ENCODE measurements around the gene HAUS2. TPM values are rescaled to one million over a fixed set of nuclear protein-coding genes. Genes with fewer than 3 reads are reported as not detected.

Gene HAUS2
- 23.0 TPM for polyA plus RNA-seq (2013, experiment 1 of 2)
- polyA plus RNA-seq (2013, experiment 2 of 2): 24.5 TPM

DNA sequence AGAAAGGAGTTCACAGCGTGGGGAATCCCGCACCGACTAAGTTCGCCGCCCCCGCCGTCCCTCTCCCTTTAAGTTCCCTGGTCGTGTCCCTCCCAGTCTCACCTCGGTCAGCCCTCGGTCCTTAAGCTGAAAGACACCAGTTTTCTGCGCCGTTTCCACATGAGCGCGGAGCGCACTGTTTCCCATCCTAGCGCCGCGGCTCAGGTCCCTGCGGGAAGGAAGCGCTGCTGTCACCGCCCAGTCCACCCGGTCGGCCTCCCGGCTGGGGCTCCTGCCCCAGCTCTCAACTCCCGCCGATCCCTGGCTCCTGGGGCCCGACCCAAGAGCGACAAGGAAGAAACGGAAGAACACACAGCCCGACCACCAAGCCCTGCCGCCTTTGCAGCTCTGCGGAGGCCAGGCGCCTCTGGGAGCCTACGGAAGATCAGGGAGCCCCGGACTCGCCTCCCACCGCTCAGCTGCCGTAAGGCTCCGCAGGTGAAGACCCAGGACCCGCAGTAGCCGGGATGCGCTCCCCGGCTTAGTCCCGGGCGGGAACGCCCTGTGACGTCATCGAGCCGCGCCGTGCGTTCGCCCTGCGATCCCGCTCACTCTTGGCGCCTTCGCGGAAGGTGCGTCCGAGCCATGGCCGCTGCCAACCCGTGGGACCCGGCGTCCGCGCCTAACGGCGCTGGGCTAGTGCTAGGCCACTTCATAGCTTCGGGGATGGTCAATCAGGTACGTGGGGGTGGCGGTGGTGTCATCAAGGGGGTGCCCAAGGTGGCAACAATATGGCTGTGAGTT is at the start of gene HAUS2, which contains the start of gene LRRC57:
Gene HAUS2, plus strand, starts transcription at position 590 of the 783 bp plus-strand sequence. Its CDS starts 35 bp downstream, at position 625.
Gene LRRC57, minus strand, starts transcription at position 545 of the 783 bp plus-strand sequence. Its CDS starts 359 bp downstream, at position 186.
- Histone ChIP-seq H3K4me3 (ENCODE audit: low read length) (peak within 1 kb of the TSS; percentile 100), H3K36me3 (ENCODE audit: insufficient read depth, low read length) (peaks cover 27% of the 10 kb centered on the region), H3K27me3 (ENCODE audit: insufficient read depth, low read length) (no peaks in the 10 kb centered on the region), H3K27ac (ENCODE audit: low read depth, low read length) (peak within 1 kb of the TSS; percentile 78), H3K4me1 (ENCODE audit: insufficient read depth, low read length) (peaks cover 8% of the 10 kb centered on the region), H3K9me3 (ENCODE audit: insufficient read depth, low read depth, low read length) (no peaks in the 10 kb centered on the region), H3K9ac (ENCODE audit: low read depth, low read length) (peak within 1 kb of the TSS; percentile 89)
- under 1% methylated on average over 71 of the region's 71 CpGs for WGBS

DNA sequence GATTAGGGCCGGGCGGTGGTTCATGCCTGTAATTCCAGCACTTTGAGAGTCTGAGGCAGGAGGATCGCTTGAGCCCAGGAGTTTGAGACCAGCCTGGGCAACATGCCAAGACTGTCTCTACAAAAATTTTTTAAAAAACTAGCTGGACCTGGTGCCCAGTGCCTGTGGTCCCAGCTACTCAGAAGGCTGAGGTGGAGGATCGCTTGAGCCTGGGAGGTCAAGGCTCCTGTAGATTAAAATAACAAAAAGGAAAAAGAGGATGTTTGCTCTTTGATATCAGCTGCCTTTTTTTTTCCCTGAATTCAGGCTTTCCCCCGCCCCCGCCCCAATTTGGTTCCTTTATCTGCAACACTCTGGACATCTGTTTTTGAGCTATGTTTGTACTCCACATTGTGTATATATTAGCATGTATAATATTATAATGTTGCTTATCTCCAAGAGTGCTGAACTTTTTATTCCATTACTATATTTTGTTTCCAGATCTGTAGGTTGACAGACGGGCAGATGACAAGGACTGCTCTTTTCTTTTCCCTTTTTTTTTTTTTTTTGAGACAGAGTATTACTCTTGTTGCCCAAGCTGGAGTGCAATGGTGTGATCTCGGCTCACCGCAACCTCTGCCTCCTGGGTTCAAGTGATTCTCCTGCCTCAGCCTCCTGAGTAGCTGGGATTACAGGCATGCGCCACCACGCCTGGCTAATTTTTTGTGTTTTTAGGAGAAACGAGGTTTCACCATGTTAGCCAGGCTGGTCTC is 48.6 kb upstream of the HAUS2 start:
- no peaks in the 10 kb centered on the region for H3K36me3 ChIP-seq (ENCODE audit: insufficient read depth, low read length)
- H3K27me3 ChIP-seq (ENCODE audit: insufficient read depth, low read length): no peaks in the 10 kb centered on the region
- no peaks in the 10 kb centered on the region for H3K9me3 ChIP-seq (ENCODE audit: insufficient read depth, low read depth, low read length)
- WGBS: 84% methylated on average over 11 of the region's 12 CpGs
- H3K27ac ChIP-seq (ENCODE audit: low read depth, low read length): no peak overlapping the region
- peaks cover 20% of the 10 kb centered on the region for H3K4me1 ChIP-seq (ENCODE audit: insufficient read depth, low read length)
- H3K9ac ChIP-seq (ENCODE audit: low read depth, low read length): no peak overlapping the region; the same call in 1 of the 2 replicates
- no peak overlapping the region for H3K4me3 ChIP-seq (ENCODE audit: low read length)

DNA sequence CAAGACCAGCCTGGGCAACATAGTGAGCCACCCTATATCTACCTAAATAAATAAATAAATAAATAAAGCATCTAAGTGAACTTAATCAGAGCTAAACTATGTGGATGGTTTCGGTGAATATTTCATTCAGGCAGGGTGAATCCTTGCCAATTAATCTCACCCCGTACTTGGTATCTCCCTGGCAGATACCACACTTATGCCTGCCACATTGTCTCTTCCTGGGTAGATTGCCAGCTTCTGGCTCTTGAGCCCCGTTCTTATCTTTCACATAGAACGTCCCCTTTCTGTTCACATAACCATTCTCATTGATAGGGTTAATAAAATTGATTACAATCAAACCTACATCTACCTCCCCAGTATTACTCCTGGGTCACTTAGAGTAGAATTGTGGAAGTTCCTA is 46.2 kb upstream of the HAUS2 start:
- Histone ChIP-seq H3K4me1 (ENCODE audit: insufficient read depth, low read length) (peaks cover 14% of the 10 kb centered on the region), H3K36me3 (ENCODE audit: insufficient read depth, low read length) (no peaks in the 10 kb centered on the region), H3K9ac (ENCODE audit: low read depth, low read length) (no peak overlapping the region), H3K27me3 (ENCODE audit: insufficient read depth, low read length) (no peaks in the 10 kb centered on the region), H3K4me3 (ENCODE audit: low read length) (no peak overlapping the region), H3K27ac (ENCODE audit: low read depth, low read length) (no peak overlapping the region), H3K9me3 (ENCODE audit: insufficient read depth, low read depth, low read length) (no peaks in the 10 kb centered on the region)
- WGBS: 94% methylated on average over 4 of the region's 4 CpGs

DNA sequence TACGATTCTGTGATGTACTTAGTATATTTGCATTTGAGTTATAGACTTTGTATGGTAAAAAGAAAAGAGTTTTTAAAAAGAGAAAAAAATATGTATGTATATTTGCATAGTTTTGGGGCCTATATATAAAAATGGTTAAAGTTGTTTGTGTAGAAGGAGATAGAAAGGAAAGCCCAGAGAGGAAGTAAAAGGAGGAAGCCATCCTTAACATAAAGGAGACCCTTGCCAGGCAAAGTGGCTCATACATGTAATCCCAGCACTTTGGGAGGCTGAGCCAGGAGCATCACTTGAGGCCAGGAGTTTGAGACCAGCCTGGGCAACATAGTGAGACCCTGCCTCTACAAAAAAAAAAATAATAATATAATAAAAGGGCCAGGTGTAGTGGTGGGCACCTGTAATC is 44.8 kb upstream of the HAUS2 start:
- H3K4me1 ChIP-seq (ENCODE audit: insufficient read depth, low read length): peaks cover 14% of the 10 kb centered on the region
- H3K27me3 ChIP-seq (ENCODE audit: insufficient read depth, low read length): no peaks in the 10 kb centered on the region
- H3K36me3 ChIP-seq (ENCODE audit: insufficient read depth, low read length): no peaks in the 10 kb centered on the region
- no peaks in the 10 kb centered on the region for H3K9me3 ChIP-seq (ENCODE audit: insufficient read depth, low read depth, low read length)
- no peak overlapping the region for H3K9ac ChIP-seq (ENCODE audit: low read depth, low read length)
- H3K4me3 ChIP-seq (ENCODE audit: low read length): no peak overlapping the region
- 93% methylated on average over 1 of the region's 1 CpG for WGBS
- H3K27ac ChIP-seq (ENCODE audit: low read depth, low read length): no peak overlapping the region

DNA sequence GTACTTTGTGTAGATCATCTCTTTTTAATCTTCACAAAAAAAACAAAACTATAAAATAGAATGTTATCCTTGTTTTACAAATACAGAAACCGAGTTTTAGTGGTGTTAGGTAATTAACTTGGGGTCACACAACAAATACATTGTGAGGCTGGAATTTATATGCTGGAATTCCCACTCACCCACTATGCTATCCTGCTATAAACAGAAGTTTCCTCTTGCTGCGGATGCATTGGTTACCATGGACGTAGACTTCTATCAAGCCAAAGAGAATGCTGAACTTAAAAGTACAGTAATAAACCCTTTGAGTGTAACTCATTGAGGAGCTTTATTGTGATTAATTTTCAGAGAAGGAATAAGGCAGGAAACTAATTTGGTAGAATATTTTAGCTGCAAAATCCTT is 44.0 kb upstream of the HAUS2 start:
- Histone ChIP-seq H3K4me3 (ENCODE audit: low read length) (no peak overlapping the region), H3K27me3 (ENCODE audit: insufficient read depth, low read length) (no peaks in the 10 kb centered on the region), H3K4me1 (ENCODE audit: insufficient read depth, low read length) (peaks cover 9% of the 10 kb centered on the region), H3K27ac (ENCODE audit: low read depth, low read length) (no peak overlapping the region), H3K9ac (ENCODE audit: low read depth, low read length) (no peak overlapping the region), H3K9me3 (ENCODE audit: insufficient read depth, low read depth, low read length) (no peaks in the 10 kb centered on the region), H3K36me3 (ENCODE audit: insufficient read depth, low read length) (no peaks in the 10 kb centered on the region)
- 98% methylated on average over 2 of the region's 3 CpGs for WGBS

DNA sequence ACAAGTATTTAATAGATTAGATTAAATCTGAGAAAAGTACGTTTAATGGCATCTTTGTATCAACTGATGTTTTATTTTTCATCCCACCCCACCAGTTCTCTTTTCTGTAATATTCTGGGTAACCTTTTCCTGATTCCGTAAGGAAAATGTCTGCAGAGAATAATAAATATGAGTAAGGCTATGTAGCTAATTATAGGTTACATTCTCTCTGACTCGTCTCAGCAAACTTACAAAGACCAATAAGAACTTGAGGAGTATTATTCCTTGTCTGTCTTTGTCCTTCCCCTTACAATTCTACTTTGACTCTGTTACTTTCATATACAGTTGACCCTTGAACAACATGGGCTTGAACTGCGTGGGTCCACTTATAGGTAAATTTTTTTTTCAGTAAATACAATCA is 41.1 kb upstream of the HAUS2 start:
- Histone ChIP-seq H3K27ac (ENCODE audit: low read depth, low read length) (no peak overlapping the region), H3K36me3 (ENCODE audit: insufficient read depth, low read length) (peaks cover 13% of the 10 kb centered on the region; the same call in 1 of the 2 replicates), H3K9ac (ENCODE audit: low read depth, low read length) (no peak overlapping the region), H3K4me3 (ENCODE audit: low read length) (no peak overlapping the region), H3K4me1 (ENCODE audit: insufficient read depth, low read length) (0 out of 2 replicates have a peak, but pooled peaks cover 3% of the 10 kb centered on the region), H3K9me3 (ENCODE audit: insufficient read depth, low read depth, low read length) (no peaks in the 10 kb centered on the region), H3K27me3 (ENCODE audit: insufficient read depth, low read length) (no peaks in the 10 kb centered on the region)
- 100% methylated on average over 3 of the region's 4 CpGs for WGBS

DNA sequence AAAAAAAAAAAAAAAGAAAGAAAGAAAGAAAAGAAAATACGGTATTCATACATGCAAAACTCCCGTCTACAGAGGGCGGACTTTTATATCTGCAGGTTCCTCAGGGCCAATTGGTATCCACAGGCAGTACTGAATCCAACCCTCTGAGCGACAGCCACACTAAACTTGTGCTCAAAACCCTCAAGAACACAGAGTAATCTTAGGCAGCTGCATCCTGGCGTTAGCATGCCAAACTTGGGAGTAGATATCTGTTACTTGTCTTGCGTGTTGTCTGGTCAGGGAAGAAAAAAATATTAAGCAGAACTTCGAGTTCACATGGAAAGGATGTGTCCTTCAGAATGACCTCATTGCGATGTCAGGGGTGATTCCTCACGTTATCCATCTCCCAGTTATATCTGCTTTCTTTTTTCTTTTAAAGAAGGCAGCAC is 40.4 kb upstream of the HAUS2 start:
- Histone ChIP-seq H3K4me1 (ENCODE audit: insufficient read depth, low read length) (0 out of 2 replicates have a peak, but pooled peaks cover 3% of the 10 kb centered on the region), H3K9me3 (ENCODE audit: insufficient read depth, low read depth, low read length) (no peaks in the 10 kb centered on the region), H3K27me3 (ENCODE audit: insufficient read depth, low read length) (no peaks in the 10 kb centered on the region), H3K27ac (ENCODE audit: low read depth, low read length) (no peak overlapping the region), H3K36me3 (ENCODE audit: insufficient read depth, low read length) (peaks cover 20% of the 10 kb centered on the region), H3K4me3 (ENCODE audit: low read length) (no peak overlapping the region), H3K9ac (ENCODE audit: low read depth, low read length) (no peak overlapping the region)
- WGBS: 95% methylated on average over 9 of the region's 9 CpGs

DNA sequence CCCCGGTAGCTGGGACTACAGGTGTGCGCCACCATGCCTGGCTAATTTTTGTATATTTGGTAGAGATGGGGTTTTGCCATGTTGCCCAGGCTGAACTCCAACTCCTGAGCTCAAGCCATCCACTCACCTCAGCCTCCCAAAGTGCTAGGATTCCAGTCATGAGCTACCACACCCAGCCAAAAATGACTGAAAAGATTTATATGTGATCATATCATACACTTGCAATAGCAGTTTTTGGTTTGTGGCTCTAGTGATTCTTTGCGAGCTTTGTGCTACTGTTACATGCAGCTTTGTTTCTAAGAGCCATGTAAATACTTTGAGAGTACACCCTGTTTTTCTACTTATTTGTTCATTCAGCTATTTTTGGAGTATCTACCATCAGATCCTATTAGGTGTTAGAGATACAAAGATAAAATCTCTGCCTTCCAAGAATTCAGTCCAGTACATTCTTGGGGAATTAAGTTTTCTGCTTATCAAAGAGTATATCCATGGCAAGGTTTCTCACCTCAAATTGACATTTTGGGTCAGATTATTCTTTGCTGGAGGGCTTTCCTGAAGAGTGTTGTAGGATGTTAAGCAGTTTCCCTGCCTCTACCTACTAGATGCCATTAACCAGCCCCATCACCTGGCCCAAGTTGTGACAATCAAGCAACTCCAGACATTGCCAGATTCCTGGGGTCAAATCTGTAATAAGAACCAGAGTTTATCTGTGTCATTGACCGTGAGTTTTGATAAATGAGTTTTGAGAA is 38.2 kb upstream of the HAUS2 start:
- Histone ChIP-seq H3K4me3 (ENCODE audit: low read length) (no peak overlapping the region), H3K9ac (ENCODE audit: low read depth, low read length) (no peak overlapping the region), H3K4me1 (ENCODE audit: insufficient read depth, low read length) (no peaks in the 10 kb centered on the region), H3K36me3 (ENCODE audit: insufficient read depth, low read length) (peaks cover 37% of the 10 kb centered on the region), H3K27ac (ENCODE audit: low read depth, low read length) (no peak overlapping the region), H3K27me3 (ENCODE audit: insufficient read depth, low read length) (no peaks in the 10 kb centered on the region), H3K9me3 (ENCODE audit: insufficient read depth, low read depth, low read length) (no peaks in the 10 kb centered on the region)
- WGBS: 90% methylated on average over 4 of the region's 4 CpGs

DNA sequence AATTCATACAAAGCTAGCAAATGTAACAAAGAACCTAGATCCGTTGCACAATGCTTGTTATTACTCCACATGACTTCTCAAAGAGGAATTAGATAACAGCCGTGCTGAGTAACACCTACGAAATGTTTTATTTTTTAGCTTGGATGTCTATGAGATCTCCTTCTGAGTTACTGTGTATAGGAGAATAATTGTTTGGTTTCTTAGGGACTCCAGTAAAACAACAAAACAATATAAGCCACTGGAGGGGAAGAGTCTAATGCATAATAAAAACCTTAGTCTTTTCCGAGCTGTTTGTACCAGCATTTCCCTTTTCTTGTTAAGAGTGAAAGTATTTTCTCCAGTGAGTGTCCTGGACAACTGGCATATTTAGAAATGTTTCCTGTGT is 37.6 kb upstream of the HAUS2 start:
- H3K4me3 ChIP-seq (ENCODE audit: low read length): no peak overlapping the region

DNA sequence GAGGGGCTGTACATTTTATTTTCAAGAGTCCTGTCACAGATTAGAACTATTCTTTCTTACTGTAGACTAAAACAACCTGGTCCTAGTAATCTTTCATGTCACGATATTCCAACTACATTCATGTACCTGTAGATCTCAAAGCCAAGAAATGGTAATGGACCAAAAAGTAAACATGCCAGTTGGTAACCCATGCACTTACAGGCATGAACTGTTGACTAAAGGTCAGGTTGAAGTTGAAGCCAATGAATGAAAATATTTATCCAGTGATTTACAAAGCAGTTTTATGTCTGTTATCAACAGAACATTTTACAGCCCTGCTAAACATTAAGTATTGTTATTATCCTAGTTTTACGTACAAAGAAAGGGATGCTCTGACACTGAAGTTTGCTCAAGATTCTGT is 25.3 kb upstream of the HAUS2 start:
- no peak overlapping the region for H3K27ac ChIP-seq (ENCODE audit: low read depth, low read length)
- WGBS: 93% methylated on average over 2 of the region's 2 CpGs
- H3K9ac ChIP-seq (ENCODE audit: low read depth, low read length): no peak overlapping the region
- no peaks in the 10 kb centered on the region for H3K27me3 ChIP-seq (ENCODE audit: insufficient read depth, low read length)
- H3K9me3 ChIP-seq (ENCODE audit: insufficient read depth, low read depth, low read length): no peaks in the 10 kb centered on the region
- H3K4me1 ChIP-seq (ENCODE audit: insufficient read depth, low read length): no peaks in the 10 kb centered on the region
- no peak overlapping the region for H3K4me3 ChIP-seq (ENCODE audit: low read length)
- peaks cover 58% of the 10 kb centered on the region for H3K36me3 ChIP-seq (ENCODE audit: insufficient read depth, low read length)

More for the DNA sequence above, 37.6 kb upstream of the HAUS2 start:
- peaks cover 42% of the 10 kb centered on the region for H3K36me3 ChIP-seq (ENCODE audit: insufficient read depth, low read length)
- no peak overlapping the region for H3K27ac ChIP-seq (ENCODE audit: low read depth, low read length)
- H3K9me3 ChIP-seq (ENCODE audit: insufficient read depth, low read depth, low read length): no peaks in the 10 kb centered on the region
- no peaks in the 10 kb centered on the region for H3K4me1 ChIP-seq (ENCODE audit: insufficient read depth, low read length)
- 93% methylated on average over 4 of the region's 4 CpGs for WGBS
- no peaks in the 10 kb centered on the region for H3K27me3 ChIP-seq (ENCODE audit: insufficient read depth, low read length)
- no peak overlapping the region for H3K9ac ChIP-seq (ENCODE audit: low read depth, low read length)
